ENCODE measurements around the gene DNASE1.
"Not testable (repeated sequence)": the region's sequence is repeated elsewhere in the genome, so short reads cannot be mapped to it uniquely, and the experiment has no call there.

DNASE1 gene, protein sequence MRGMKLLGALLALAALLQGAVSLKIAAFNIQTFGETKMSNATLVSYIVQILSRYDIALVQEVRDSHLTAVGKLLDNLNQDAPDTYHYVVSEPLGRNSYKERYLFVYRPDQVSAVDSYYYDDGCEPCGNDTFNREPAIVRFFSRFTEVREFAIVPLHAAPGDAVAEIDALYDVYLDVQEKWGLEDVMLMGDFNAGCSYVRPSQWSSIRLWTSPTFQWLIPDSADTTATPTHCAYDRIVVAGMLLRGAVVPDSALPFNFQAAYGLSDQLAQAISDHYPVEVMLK

GRCh38 chr16:3654249-3654991 is at the start of gene DNASE1:
DNASE1 (plus strand) TSS chr16:3654691; CDS start chr16:3655374, 683 bp downstream.
- DNase-seq, result peak; percentile 12 to 19

DNA sequence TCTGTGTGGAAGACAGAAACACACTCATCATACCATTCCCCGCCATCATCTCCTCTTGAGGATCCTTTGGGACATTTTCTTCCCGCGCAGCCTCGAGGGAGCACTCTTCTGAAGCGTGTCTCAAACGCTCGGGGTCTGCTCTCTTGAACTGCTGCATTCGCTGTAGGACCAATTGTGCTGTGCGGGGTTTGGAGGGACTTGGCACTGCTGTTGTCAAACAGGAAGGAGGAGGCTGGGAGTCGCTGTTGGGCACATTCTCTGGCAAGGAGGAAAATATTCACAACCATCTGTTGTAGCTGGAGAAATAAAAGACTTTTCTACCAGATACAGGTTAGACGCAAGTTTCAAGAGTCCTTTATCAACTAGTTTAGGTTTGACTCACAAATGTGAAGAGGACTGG is 48.0 kb upstream of the DNASE1 start:
- no peak for DNase-seq

DNA sequence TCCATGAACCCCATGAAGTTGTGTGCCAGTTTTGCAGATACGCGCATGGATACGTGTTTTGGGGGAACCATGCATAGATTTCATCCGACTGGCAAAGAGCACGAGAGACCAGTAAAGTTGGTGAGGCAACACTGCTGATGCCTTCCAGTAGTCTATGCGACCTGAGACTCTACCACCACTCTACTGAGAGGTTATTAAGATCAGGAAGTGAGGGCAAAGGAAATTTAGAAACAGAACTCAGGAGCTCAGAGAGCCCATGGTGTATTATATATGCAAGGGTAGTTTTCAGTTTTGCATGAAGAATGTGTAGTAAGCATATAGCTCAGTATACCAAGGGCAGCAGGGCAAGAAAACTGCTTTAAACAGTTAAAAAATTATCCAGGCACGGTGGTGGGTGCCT is 47.3 kb upstream of the DNASE1 start:
- no peak for DNase-seq

DNA sequence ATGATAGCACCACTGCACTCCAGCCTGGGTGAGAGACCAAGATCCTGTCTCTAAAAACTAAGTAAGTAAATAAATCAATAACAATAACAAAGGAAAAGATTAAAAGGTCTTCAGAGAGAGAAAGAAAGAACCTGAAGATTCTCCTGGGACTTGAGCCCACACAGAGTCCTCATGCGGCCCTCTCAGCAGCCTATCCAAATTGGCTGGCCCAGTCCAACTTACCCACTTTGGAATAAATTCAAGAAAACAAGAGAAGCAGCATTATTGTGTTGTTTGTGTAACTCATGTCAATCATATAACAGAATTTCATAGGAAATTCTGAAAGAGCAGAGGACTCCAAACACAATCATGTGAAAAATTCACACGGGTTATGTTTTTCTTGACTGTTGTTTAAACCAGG is 46.9 kb upstream of the DNASE1 start:
- no peak for DNase-seq

GRCh38 chr16:3608069-3608468 is 46.4 kb upstream of the DNASE1 start:
- no peak for DNase-seq

- DNase-seq, result not testable (repeated sequence)
These were observed 45.5 kb upstream of the DNASE1 start for GRCh38 chr16:3608976-3609375.

DNA sequence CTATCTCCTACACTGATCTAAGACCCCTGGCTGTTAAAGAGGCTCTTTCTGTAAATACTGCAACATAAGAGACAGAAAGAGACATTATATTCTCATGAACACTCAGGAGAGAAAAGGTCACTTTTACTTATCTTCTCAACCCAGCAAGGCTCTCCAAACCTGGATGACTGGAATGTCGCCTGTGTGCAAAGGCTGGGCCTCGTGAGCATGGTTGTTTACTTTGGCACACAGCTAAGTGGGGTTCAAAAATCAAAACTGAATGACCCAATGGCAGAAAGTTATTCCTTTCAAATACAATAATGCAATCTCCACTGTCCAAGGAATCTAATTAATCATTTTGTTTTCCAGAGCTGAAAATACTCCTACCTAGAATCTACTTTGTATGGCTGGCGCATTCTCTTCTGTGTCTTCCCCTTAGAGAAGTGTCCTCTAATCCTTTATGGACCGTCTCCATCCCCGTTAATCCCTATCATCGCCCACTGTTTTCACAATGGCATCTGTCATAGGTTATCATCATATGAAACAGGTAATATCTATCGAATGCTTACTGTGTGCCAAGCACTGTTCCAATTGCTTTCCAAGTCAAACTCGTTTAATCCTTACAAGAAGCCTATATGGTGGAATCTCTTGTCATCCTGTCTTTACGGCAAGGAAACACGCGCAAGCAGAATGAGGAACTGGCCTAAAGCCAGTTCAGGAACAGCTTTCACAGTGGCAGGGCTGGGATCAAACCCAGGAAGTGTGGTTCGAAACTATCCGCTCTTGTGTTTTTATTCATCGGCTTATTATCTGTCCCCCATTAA is 44.4 kb upstream of the DNASE1 start:
- no peak for DNase-seq

GRCh38 chr16:3610698-3611145 is 43.8 kb upstream of the DNASE1 start:
- no peak for DNase-seq

- DNase-seq, result peak; percentile 72 to 79
These were observed 43.1 kb upstream of the DNASE1 start, which contains the start of gene SLX4 for GRCh38 chr16:3611146-3611975. SLX4 (minus strand) TSS chr16:3611606; CDS start chr16:3608964, 2,642 bp downstream.

GRCh38 chr16:3612510-3613466 is 41.7 kb upstream of the DNASE1 start:
- DNase-seq, result no peak

- DNase-seq, result peak in 1 of 2 donors; percentile 69
These were observed 35.7 kb upstream of the DNASE1 start for GRCh38 chr16:3618769-3619141.

DNA sequence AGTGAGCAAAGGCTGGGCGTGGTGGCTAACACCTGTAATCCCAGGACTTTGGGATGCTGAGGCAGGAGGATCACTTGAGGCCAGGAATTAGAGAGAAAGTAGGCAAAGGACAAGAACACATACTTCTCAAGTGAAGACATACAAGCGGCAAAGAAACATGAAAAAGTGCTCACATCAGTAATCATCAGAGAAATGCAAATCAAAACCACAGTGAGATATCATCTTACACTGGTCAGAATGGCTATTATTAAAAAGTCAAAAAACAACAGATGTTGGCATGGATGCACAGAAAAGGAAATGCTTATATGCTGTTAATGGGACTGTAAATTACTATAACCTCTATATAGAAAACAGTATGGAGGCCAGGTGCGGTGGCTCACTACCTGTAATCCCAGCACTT is 30.8 kb upstream of the DNASE1 start:
- DNase-seq, result no peak

DNA sequence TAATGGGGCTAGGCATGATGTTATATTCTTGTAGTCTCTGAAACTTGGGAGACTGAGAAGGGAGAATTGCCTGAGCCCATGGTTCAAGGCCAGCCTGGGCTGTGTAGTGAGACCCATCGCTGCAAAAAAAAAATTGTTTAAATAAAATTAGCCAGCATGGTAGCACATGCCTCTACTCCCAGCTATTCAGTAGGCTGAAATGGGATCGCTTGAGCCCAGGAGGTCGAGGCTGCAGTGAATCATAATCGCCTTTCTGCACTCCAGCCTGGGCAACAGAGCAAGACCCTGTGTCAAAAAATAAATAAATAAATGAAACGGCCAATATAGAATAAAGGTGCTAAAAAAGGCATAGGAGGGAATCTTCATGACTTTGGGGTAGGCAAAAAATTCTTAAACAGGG is 29.2 kb upstream of the DNASE1 start:
- no peak for DNase-seq

DNA sequence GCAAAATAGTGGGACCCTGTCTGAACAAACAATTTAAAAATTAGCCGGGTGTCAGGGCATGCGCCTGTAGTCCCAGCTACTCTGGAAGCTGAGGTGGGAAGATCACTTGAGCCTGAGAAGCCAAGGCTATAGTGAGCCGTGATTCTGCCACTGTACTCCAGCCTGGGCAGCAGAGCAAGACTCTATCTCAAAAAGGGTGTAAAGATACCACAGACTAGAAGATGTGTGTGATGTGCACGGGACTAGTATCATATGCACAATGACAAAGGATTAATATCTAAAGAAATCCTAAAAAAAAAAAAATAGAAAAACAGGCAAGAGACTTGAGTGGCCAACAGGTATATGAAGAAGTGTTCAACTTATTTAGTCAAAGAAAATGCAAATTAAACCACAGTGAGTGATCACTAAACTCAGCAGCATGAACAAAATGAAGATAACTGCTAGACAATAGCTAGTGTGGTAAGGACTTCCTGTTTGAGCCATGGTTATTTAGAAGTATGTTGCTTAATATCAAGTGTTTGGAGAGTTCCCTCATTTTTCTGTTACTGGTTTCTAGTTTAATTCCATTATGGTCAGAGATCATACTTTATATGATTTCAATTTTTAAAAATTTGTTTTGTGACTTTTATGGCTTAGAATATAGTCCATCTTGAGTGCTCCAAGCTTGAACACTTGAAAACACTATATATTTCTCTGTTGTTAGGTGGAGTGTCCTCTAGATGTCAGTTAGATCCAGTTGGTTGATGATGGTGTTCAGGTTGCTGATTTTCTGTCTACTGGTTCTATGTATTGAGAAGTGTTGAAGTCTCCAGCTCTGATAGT is 28.4 kb upstream of the DNASE1 start:
- DNase-seq, result peak in 1 of 2 donors; percentile 42

DNA sequence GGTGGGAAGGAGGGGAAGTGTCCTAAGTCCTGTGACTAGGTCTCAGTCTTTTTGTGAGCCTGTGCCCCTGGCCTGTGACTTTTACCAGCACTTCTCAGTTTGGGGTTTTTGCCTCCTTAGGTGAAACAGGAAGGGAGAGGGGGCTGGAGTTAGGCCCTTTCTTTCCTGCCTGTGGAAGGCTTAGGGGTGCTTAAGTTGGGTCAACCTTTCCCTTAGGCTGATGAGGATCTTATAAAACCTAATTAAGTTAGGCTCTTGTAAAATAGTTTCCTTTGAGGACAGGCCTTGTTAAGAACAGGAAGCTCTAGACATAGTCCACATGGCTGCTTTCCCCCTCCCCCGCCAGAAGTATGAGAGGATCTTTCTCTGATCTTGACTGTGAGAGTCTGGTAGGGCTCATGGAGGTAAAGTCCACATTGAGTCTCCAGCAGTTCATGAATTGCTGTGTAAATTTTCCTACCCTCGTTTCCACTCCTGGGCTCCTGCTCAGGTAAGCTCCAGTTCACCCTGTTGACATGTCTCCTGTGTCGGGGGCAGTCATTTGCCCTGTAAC is 17.0 kb upstream of the DNASE1 start:
- peak in 1 of 2 donors; percentile 55 for DNase-seq

DNA sequence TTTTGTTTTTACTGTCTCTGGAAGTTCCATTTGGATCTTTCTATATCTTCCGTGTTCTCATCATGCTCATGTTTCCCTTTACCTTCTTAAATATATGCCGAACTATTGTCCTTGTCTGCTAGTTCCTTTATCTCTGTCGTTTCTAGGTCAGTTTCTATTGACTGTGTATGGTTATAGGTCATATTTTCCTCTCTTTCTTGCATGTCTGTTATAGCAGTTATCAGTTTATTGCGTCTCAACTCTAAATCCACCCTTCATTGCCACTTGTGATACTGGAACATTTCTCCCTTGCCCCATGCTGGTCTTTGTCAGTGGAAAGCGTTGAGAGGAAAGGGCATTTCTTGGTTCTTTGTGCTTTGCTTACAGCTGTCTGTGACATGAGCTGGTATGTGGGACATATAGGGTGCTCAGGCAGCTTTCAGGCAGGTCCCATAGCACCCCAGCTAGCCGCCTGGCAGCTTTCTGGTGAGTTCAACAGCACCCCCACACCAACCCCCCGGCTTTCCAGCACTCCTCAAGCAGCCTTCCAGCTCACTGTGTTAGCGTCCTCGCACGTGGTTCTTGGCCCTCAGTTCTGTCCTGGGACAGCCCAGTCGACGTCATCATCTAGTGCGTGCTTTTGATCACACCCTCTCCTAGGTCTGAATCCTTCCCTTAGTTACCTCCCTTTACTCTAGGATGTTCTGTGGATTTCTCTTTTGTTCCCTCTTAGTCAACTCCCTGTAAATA is 15.4 kb upstream of the DNASE1 start:
- no peak for DNase-seq

DNA sequence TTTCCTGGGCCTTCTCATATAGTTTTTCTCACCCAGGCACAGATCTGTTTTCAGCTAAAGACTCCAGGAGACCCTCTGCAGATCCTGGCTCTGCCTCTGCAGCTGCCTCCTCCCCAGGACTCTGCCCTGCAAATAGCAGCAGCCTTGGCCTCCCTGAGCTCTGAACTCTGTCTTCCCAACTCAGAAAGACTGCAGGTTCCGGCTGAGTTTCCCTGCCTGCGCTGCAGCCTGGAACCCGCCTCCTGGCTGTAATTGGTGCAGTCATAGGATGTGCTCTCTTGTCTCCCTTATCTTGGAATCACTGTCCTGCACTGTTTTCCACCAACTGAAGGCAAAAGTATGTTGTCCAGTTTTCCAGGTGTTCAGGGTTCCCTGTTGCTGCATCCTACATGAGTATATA is 14.3 kb upstream of the DNASE1 start:
- no peak for DNase-seq

- DNase-seq, result no peak
These were observed 13.6 kb upstream of the DNASE1 start for GRCh38 chr16:3640632-3641501.

All from bone marrow (tissue), 2 donors.